Mesendoderm (in vitro differentiated cells): ENCODE data around the gene RNF10.
A peak's percentile ranks its signal among the peaks of the same experiment; 100 is the strongest.

Experiments used
- DNase-seq: peaks from one replicate; pipeline ENCODE4 v3.0.0; 2013
- H2AK5ac ChIP-seq: 2 replicates; pipeline ENCODE4 v1.6.1; 2013; ENCODE audit warnings: low read length, inconsistent platforms
- H2BK120ac ChIP-seq: 2 replicates; pipeline ENCODE4 v1.6.1; 2013; ENCODE audit warnings: low read depth, mild to moderate bottlenecking, low read length, moderate library complexity, mixed read lengths
- H2BK15ac ChIP-seq: replicated peaks from 2 replicates; pipeline ENCODE4 v1.6.1; 2013; ENCODE audit warnings: low read depth, mild to moderate bottlenecking, moderate library complexity
- H2BK5ac ChIP-seq: 2 replicates; pipeline ENCODE4 v1.6.1; 2013; ENCODE audit warnings: low read length, inconsistent platforms
- H3K18ac ChIP-seq: 2 replicates; pipeline ENCODE4 v1.6.1; 2013; ENCODE audit warnings: mild to moderate bottlenecking, low read length, mixed read lengths
- H3K23ac ChIP-seq: one replicate; pipeline ENCODE4 v1.6.1; 2013; ENCODE audit warnings: low read length
- H3K27ac ChIP-seq: 2 replicates; pipeline ENCODE4 v1.5.1; 2013; ENCODE audit warnings: low read depth, mild to moderate bottlenecking, inconsistent platforms, low read length, moderate library complexity
- H3K27me3 ChIP-seq: 2 replicates; pipeline ENCODE4 v1.6.1; 2013; ENCODE audit warnings: low read length, control low read depth, mild to moderate bottlenecking, inconsistent platforms; ENCODE audit not compliant: insufficient read depth, poor library complexity
- H3K36me3 ChIP-seq: 2 replicates; pipeline ENCODE4 v1.6.1; 2013; ENCODE audit warnings: low read length, inconsistent platforms; ENCODE audit not compliant: control insufficient read depth, insufficient read depth
- H3K4ac ChIP-seq: one replicate; pipeline ENCODE4 v1.6.1; 2013; ENCODE audit warnings: low read depth, mild to moderate bottlenecking, low read length, moderate library complexity
- H3K4me1 ChIP-seq: 2 replicates; pipeline ENCODE4 v1.6.1; 2013; ENCODE audit warnings: low read depth, low read length, inconsistent platforms; ENCODE audit not compliant: control insufficient read depth
- H3K4me2 ChIP-seq: 2 replicates; pipeline ENCODE4 v1.6.1; 2013; ENCODE audit warnings: low read length
- H3K4me3 ChIP-seq: 2 replicates; pipeline ENCODE4 v1.5.1; 2013; ENCODE audit warnings: mild to moderate bottlenecking, low read length
- H3K56ac ChIP-seq: one replicate; pipeline ENCODE4 v1.6.1; 2013; ENCODE audit warnings: low read length
- H3K79me1 ChIP-seq: 2 replicates; pipeline ENCODE4 v1.6.1; 2013; ENCODE audit warnings: low read length, inconsistent platforms
- H3K79me2 ChIP-seq: 2 replicates; pipeline ENCODE4 v1.6.1; 2013; ENCODE audit warnings: mild to moderate bottlenecking, low read length; ENCODE audit not compliant: control insufficient read depth, insufficient read depth
- H3K9ac ChIP-seq: 2 replicates; pipeline ENCODE4 v1.6.1; 2013; ENCODE audit warnings: low read length, inconsistent platforms
- H4K5ac ChIP-seq: one replicate; pipeline ENCODE4 v1.6.1; 2013; ENCODE audit warnings: low read length
- H4K8ac ChIP-seq: one replicate; pipeline ENCODE4 v1.6.1; 2013; ENCODE audit warnings: low read depth, mild to moderate bottlenecking, control low read depth, low read length, moderate library complexity
- WGBS: extraction: QIAGEN DNeasy Blood & Tissue Kit; methylation state at CpG from one replicate; pipeline ENCODE4 v1.1.7; 2013; ENCODE audit warnings: low lambda C conversion rate, missing lambda C conversion rate; ENCODE audit not compliant: insufficient coverage; ENCODE audit errors: extremely low coverage; 5-methylcytosine and 5-hydroxymethylcytosine counted together

RNF10 gene

GRCh38 chr12:120497524-120498150 is 36.5 kb upstream of the RNF10 start:
- Histone ChIP-seq H3K23ac (no peak overlapping the region), H3K4me2 (peak overlapping the region; percentile 97), H3K79me1 (peaks cover 6% of the 10 kb centered on the region), H2BK5ac (no peak overlapping the region), H3K56ac (peak overlapping the region; percentile 93), H3K9ac (peak overlapping the region; percentile 74), H3K18ac (no peak overlapping the region), H2BK120ac (no peak overlapping the region), H3K27me3 (no peaks in the 10 kb centered on the region), H3K36me3 (peaks cover 4% of the 10 kb centered on the region), H3K4ac (no peak overlapping the region), H3K79me2 (peaks cover 20% of the 10 kb centered on the region), H3K27ac (no peak overlapping the region), H4K8ac (no peak overlapping the region), H2BK15ac (no peak overlapping the region), H4K5ac (no peak overlapping the region), H3K4me3 (peak overlapping the region; percentile 99), H3K4me1 (peaks cover 2% of the 10 kb centered on the region), H2AK5ac (no peak overlapping the region)
- no CpG with 5 or more reads among the region's 9 CpGs for WGBS
- no peak for DNase-seq

- Histone ChIP-seq H2BK120ac (no peak overlapping the region), H3K9ac (no peak overlapping the region), H2AK5ac (no peak overlapping the region), H3K4me1 (peaks cover 2% of the 10 kb centered on the region), H4K8ac (no peak overlapping the region), H3K79me2 (peaks cover 20% of the 10 kb centered on the region), H3K27me3 (no peaks in the 10 kb centered on the region), H3K56ac (no peak overlapping the region), H3K27ac (no peak overlapping the region), H3K36me3 (peaks cover 4% of the 10 kb centered on the region), H2BK15ac (no peak overlapping the region), H3K18ac (no peak overlapping the region), H4K5ac (no peak overlapping the region), H3K79me1 (peaks cover 6% of the 10 kb centered on the region), H3K23ac (no peak overlapping the region), H3K4me2 (no peak overlapping the region), H3K4ac (no peak overlapping the region), H2BK5ac (no peak overlapping the region), H3K4me3 (no peak overlapping the region)
- peak; percentile 23 for DNase-seq
- WGBS: no CpG with 5 or more reads among the region's 3 CpGs
These were observed 35.2 kb upstream of the RNF10 start for GRCh38 chr12:120498870-120499515.

DNA sequence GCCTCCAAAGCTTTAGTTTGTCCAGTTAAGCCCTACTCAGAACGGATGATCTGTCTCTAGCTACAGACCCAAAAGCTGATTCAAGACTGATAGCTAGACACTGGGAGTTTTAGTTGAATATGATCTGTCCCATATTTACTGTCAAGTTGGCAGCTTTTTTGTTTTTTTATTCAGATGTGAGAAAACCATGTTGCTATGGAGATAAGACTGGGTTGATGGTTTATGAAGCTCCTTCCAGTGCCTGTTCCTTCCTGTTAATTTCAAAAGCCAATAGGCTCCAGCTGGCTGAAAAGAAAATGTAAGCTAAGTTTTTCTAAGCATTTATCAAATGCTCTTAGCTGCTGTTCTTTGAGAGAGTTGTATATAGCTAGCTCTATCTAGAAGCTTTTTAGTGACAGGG is 33.6 kb upstream of the RNF10 start:
- Histone ChIP-seq H2AK5ac (no peak overlapping the region), H3K36me3 (peaks cover 4% of the 10 kb centered on the region), H4K5ac (no peak overlapping the region), H3K18ac (no peak overlapping the region), H4K8ac (no peak overlapping the region), H3K4ac (no peak overlapping the region), H3K4me2 (no peak overlapping the region), H2BK15ac (no peak overlapping the region), H3K79me1 (peaks cover 6% of the 10 kb centered on the region), H3K9ac (no peak overlapping the region), H3K4me1 (peaks cover 2% of the 10 kb centered on the region), H3K79me2 (peaks cover 20% of the 10 kb centered on the region), H3K27ac (no peak overlapping the region), H3K27me3 (no peaks in the 10 kb centered on the region), H2BK120ac (no peak overlapping the region), H3K56ac (no peak overlapping the region), H3K4me3 (no peak overlapping the region), H2BK5ac (no peak overlapping the region), H3K23ac (no peak overlapping the region)
- no CpG with 5 or more reads among the region's 1 CpG for WGBS
- no peak for DNase-seq

- Histone ChIP-seq H3K36me3 (no peaks in the 10 kb centered on the region), H3K56ac (no peak overlapping the region), H3K18ac (no peak overlapping the region)
These were observed 29.6 kb upstream of the RNF10 start for GRCh38 chr12:120504587-120504986.

DNA sequence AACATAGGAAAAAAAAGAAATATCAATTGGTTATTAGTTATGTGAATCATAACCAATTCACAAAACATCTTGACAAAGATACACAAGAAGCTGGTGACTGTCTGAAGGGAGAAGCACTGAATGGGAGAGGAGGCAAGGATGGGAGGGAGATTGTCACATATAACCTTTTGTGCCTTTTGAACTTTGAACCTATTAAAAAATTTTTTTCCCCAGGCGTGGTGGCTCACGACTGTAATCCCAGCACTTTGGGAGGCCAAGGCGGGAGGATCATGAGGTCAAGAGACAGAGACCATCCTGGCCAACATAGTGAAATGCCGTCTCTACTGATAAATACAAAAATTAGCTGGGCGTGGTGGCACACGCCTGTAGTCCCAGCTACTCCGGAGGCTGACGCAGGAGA is 25.6 kb upstream of the RNF10 start:
- H3K79me1 ChIP-seq: no peaks in the 10 kb centered on the region
- no peak overlapping the region for H3K56ac ChIP-seq
- peaks cover 2% of the 10 kb centered on the region for H3K36me3 ChIP-seq
- H2BK120ac ChIP-seq: no peak overlapping the region
- no CpG with 5 or more reads among the region's 8 CpGs for WGBS
- no peak overlapping the region for H4K8ac ChIP-seq
- no peak overlapping the region for H3K27ac ChIP-seq
- H4K5ac ChIP-seq: no peak overlapping the region
- H3K4me1 ChIP-seq: no peaks in the 10 kb centered on the region
- no peak overlapping the region for H3K23ac ChIP-seq
- H3K27me3 ChIP-seq: no peaks in the 10 kb centered on the region
- no peak overlapping the region for H2BK5ac ChIP-seq
- no peak overlapping the region for H3K4ac ChIP-seq
- H2BK15ac ChIP-seq: no peak overlapping the region
- DNase-seq: no peak
- H2AK5ac ChIP-seq: no peak overlapping the region
- H3K4me3 ChIP-seq: no peak overlapping the region
- no peak overlapping the region for H3K18ac ChIP-seq
- H3K79me2 ChIP-seq: no peaks in the 10 kb centered on the region
- no peak overlapping the region for H3K4me2 ChIP-seq
- H3K9ac ChIP-seq: no peak overlapping the region

More at GRCh38 chr12:120504587-120504986, 29.6 kb upstream of the RNF10 start:
- Histone ChIP-seq H3K4me1 (no peaks in the 10 kb centered on the region), H3K23ac (no peak overlapping the region), H3K27me3 (no peaks in the 10 kb centered on the region), H2BK120ac (no peak overlapping the region), H3K4me3 (no peak overlapping the region), H2AK5ac (no peak overlapping the region), H3K9ac (no peak overlapping the region), H3K4me2 (no peak overlapping the region), H3K27ac (no peak overlapping the region), H4K8ac (no peak overlapping the region), H3K79me2 (no peaks in the 10 kb centered on the region), H3K79me1 (no peaks in the 10 kb centered on the region), H2BK5ac (no peak overlapping the region), H4K5ac (no peak overlapping the region), H2BK15ac (no peak overlapping the region), H3K4ac (no peak overlapping the region)
- whole genome bisulfite sequencing: no CpG with 5 or more reads among the region's 4 CpGs
- DNase-seq: no peak
